ENCODE measurements around the gene FAM114A1. TPM values are rescaled to one million over a fixed set of nuclear protein-coding genes. Genes with fewer than 3 reads are reported as not detected.

The FAM114A1 gene
- total and polyA plus RNA-seq, 2 experiments from 2014 or later: 13.0 to 14.5 TPM

DNA sequence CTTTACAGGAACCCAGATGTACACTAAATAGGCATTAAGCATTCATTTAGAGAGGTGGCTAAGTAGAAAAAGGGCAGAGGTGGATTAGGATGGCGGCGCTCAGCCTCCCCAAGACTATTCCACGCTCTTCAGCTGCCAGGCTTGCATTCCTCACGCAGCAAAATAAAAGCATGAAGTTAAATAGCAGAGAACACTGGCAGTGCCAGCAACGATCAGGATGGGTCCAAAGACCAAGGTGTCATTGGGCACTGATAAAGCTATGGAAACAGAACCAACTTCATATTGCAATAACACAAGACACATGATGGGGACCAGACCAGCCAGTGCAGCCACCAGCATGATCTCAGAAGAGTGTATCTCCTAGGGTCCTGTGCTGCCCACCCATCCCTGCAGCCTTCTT lies 122.6 kb downstream of the FAM114A1 start (continued):
- TF ChIP-seq, protein P1, sequence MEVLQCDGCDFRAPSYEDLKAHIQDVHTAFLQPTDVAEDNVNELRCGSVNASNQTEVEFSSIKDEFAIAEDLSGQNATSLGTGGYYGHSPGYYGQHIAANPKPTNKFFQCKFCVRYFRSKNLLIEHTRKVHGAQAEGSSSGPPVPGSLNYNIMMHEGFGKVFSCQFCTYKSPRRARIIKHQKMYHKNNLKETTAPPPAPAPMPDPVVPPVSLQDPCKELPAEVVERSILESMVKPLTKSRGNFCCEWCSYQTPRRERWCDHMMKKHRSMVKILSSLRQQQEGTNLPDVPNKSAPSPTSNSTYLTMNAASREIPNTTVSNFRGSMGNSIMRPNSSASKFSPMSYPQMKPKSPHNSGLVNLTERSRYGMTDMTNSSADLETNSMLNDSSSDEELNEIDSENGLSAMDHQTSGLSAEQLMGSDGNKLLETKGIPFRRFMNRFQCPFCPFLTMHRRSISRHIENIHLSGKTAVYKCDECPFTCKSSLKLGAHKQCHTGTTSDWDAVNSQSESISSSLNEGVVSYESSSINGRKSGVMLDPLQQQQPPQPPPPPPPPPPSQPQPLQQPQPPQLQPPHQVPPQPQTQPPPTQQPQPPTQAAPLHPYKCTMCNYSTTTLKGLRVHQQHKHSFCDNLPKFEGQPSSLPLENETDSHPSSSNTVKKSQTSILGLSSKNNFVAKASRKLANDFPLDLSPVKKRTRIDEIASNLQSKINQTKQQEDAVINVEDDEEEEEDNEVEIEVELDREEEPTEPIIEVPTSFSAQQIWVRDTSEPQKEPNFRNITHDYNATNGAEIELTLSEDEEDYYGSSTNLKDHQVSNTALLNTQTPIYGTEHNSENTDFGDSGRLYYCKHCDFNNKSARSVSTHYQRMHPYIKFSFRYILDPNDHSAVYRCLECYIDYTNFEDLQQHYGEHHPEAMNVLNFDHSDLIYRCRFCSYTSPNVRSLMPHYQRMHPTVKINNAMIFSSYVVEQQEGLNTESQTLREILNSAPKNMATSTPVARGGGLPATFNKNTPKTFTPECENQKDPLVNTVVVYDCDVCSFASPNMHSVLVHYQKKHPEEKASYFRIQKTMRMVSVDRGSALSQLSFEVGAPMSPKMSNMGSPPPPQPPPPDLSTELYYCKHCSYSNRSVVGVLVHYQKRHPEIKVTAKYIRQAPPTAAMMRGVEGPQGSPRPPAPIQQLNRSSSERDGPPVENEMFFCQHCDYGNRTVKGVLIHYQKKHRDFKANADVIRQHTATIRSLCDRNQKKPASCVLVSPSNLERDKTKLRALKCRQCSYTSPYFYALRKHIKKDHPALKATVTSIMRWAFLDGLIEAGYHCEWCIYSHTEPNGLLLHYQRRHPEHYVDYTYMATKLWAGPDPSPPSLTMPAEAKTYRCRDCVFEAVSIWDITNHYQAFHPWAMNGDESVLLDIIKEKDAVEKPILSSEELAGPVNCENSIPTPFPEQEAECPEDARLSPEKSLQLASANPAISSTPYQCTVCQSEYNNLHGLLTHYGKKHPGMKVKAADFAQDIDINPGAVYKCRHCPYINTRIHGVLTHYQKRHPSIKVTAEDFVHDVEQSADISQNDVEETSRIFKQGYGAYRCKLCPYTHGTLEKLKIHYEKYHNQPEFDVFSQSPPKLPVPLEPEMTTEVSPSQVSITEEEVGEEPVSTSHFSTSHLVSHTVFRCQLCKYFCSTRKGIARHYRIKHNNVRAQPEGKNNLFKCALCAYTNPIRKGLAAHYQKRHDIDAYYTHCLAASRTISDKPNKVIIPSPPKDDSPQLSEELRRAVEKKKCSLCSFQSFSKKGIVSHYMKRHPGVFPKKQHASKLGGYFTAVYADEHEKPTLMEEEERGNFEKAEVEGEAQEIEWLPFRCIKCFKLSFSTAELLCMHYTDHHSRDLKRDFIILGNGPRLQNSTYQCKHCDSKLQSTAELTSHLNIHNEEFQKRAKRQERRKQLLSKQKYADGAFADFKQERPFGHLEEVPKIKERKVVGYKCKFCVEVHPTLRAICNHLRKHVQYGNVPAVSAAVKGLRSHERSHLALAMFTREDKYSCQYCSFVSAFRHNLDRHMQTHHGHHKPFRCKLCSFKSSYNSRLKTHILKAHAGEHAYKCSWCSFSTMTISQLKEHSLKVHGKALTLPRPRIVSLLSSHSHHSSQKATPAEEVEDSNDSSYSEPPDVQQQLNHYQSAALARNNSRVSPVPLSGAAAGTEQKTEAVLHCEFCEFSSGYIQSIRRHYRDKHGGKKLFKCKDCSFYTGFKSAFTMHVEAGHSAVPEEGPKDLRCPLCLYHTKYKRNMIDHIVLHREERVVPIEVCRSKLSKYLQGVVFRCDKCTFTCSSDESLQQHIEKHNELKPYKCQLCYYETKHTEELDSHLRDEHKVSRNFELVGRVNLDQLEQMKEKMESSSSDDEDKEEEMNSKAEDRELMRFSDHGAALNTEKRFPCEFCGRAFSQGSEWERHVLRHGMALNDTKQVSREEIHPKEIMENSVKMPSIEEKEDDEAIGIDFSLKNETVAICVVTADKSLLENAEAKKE (CRISPR knock-in tag; IDR thresholded peaks at IDR 0.05): no peak
- no peak for TF ChIP-seq EZH2 (IDR thresholded peaks at IDR 0.05; ENCODE audit: low read depth, unreplicated experiment)
- no peak for TF ChIP-seq JUNB (IDR thresholded peaks at IDR 0.05; ENCODE audit: unreplicated experiment)
- no peak for TF ChIP-seq ZNF114 (CRISPR knock-in tag; IDR thresholded peaks at IDR 0.05)
- TF ChIP-seq CREB1 (CRISPR knock-in tag; IDR thresholded peaks at IDR 0.05; ENCODE audit: low read depth): no peak
- no peak for TF ChIP-seq EZH2phosphoT487 (IDR thresholded peaks at IDR 0.05; ENCODE audit: unreplicated experiment)
- TF ChIP-seq, protein P2, sequence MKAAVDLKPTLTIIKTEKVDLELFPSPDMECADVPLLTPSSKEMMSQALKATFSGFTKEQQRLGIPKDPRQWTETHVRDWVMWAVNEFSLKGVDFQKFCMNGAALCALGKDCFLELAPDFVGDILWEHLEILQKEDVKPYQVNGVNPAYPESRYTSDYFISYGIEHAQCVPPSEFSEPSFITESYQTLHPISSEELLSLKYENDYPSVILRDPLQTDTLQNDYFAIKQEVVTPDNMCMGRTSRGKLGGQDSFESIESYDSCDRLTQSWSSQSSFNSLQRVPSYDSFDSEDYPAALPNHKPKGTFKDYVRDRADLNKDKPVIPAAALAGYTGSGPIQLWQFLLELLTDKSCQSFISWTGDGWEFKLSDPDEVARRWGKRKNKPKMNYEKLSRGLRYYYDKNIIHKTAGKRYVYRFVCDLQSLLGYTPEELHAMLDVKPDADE (IDR thresholded peaks at IDR 0.05): no peak
- no peak for TF ChIP-seq STAT1 (IDR thresholded peaks at IDR 0.05; ENCODE audit: unreplicated experiment)
- no peak for TF ChIP-seq POLR2AphosphoS5 (IDR thresholded peaks at IDR 0.05; ENCODE audit: low read depth)

DNA sequence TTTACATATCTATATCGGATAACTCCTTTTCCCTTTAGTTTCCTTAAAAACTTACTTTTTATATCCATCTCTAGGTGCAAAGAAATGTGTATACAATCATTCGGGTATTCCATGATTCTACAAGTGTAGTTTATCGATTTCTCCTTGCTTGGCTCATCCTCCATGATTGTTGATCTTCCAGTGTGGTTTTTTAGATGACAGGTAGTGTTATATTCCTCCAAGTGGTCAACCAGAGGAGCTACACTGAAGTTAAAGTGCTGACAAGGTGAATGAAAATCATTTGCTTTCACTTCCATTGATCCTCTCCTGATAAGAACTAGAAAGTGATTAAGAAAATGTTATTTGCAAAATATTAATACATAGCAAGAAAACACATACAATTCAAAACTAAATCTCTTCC lies 126.1 kb downstream of the FAM114A1 start:
- no peaks in the 10 kb centered on the region for H3K36me3 ChIP-seq (ENCODE audit: insufficient read depth)
- no peaks in the 10 kb centered on the region for H3K79me2 ChIP-seq (replicated peaks; ENCODE audit: insufficient read depth)
- no peaks in the 10 kb centered on the region for H3K9me2 ChIP-seq (ENCODE audit: insufficient read depth)
- Mint-ChIP-seq H3K27me3 (ENCODE audit: insufficient read depth, low read depth, poor library complexity) (peaks cover 4% of the 10 kb centered on the region), H3K36me3 (ENCODE audit: low read depth) (no peaks in the 10 kb centered on the region), H3K9me3 (peaks cover 2% of the 10 kb centered on the region; the same call in 2 of the 3 replicates), H3K27ac (no peak overlapping the region), H3K4me3 (no peak overlapping the region), H3K4me1 (no peaks in the 10 kb centered on the region)
- H3K4me2 ChIP-seq: no peak overlapping the region
- ATAC-seq (peak; percentile 39; the same call in 2 of the 3 replicates), DNase-seq (ENCODE audit: low spot score) (peak; percentile 28)
- no peaks in the 10 kb centered on the region for H3F3A ChIP-seq (replicated peaks; ENCODE audit: low read depth)
- no peaks in the 10 kb centered on the region for H3K4me1 ChIP-seq (ENCODE audit: insufficient read depth)
- no peak overlapping the region for H2AFZ ChIP-seq
- H3K27me3 ChIP-seq (ENCODE audit: insufficient read depth): no peaks in the 10 kb centered on the region
- no peak overlapping the region for H3K27ac ChIP-seq (ENCODE audit: low read depth)
- TF ChIP-seq, protein P3, sequence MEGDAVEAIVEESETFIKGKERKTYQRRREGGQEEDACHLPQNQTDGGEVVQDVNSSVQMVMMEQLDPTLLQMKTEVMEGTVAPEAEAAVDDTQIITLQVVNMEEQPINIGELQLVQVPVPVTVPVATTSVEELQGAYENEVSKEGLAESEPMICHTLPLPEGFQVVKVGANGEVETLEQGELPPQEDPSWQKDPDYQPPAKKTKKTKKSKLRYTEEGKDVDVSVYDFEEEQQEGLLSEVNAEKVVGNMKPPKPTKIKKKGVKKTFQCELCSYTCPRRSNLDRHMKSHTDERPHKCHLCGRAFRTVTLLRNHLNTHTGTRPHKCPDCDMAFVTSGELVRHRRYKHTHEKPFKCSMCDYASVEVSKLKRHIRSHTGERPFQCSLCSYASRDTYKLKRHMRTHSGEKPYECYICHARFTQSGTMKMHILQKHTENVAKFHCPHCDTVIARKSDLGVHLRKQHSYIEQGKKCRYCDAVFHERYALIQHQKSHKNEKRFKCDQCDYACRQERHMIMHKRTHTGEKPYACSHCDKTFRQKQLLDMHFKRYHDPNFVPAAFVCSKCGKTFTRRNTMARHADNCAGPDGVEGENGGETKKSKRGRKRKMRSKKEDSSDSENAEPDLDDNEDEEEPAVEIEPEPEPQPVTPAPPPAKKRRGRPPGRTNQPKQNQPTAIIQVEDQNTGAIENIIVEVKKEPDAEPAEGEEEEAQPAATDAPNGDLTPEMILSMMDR (conservative IDR thresholded peaks at IDR 0.05; ENCODE audit: low read depth in 2 of 2): peak in 1 of 2 experiments; percentile 23; a peak in 2 of 4 replicates
- no peak for TF ChIP-seq NANOG (IDR thresholded peaks at IDR 0.05; ENCODE audit: borderline replicate concordance)
- H3K4me3 ChIP-seq: no peak overlapping the region
- H4K20me1 ChIP-seq (replicated peaks; ENCODE audit: insufficient read depth): no peaks in the 10 kb centered on the region

Measured in GM23338 (cell line).